ENCODE data around the gene NPEPPS. TPM values are rescaled to one million over a fixed set of nuclear protein-coding genes. Genes with fewer than 3 reads are reported as not detected.
A peak's percentile ranks its signal among the peaks of the same experiment; 100 is the strongest.

The NPEPPS gene
- total and polyA plus RNA-seq, 4 experiments from 2014 or later, result 35.2 to 131 (median 83.9) TPM

- H3K4me1 Mint-ChIP-seq, result peaks cover 0 to 6% (median 0%) of the 10 kb centered on the region in 4 donors
- Histone ChIP-seq H3K27ac (ENCODE audit: low read depth, low read length) (no peak overlapping the region), H3K9me3 (ENCODE audit: control insufficient read depth in 1 of 2, low read length in 2 of 2) (no peaks in the 10 kb centered on the region), H3K36me3 (ENCODE audit: insufficient read depth, low read length) (peaks cover 31% of the 10 kb centered on the region), H3K4me3 (ENCODE audit: low read length in 2 of 2) (no peak overlapping the region), H3K27me3 (ENCODE audit: insufficient read depth, low read length) (no peaks in the 10 kb centered on the region), H3K4me1 (ENCODE audit: insufficient read depth, low read length) (no peaks in the 10 kb centered on the region)
- H3K9me3 Mint-ChIP-seq, result no peaks in the 10 kb centered on the region
- intact Hi-C loops (cut with micrococcal nuclease), result no loop called here
- H3K4me3 Mint-ChIP-seq, result no peak overlapping the region
- no peak for DNase-seq
- H3K27ac Mint-ChIP-seq, result peak overlapping the region in 2 of 7 donors; percentile 37 to 67
- peaks cover 48 to 70% of the 10 kb centered on the region in 2 donors for H3K36me3 Mint-ChIP-seq
- no peaks in the 10 kb centered on the region for H3K27me3 Mint-ChIP-seq
- CTCF ChIA-PET (ENCODE audit: partially characterized antibody), result no interaction called here
- POLR2A ChIA-PET (ENCODE audit: partially characterized antibody), result interaction anchor here (1.2 kb wide), 1 partner anchor 44 kb away, joined by 3 read pairs; no protein-coding TSS in a partner anchor
Measured at GRCh38 chr17:47604598-47604927, 73.7 kb downstream of the NPEPPS start.

- Mint-ChIP-seq H3K4me1 (peaks cover 0 to 7% (median 0%) of the 10 kb centered on the region in 4 donors), H3K9me3 (no peaks in the 10 kb centered on the region), H3K27ac (peak overlapping the region in 1 of 7 donors; percentile 25), H3K27me3 (no peaks in the 10 kb centered on the region), H3K36me3 (peaks cover 47 to 73% of the 10 kb centered on the region in 2 donors), H3K4me3 (no peak overlapping the region)
- POLR2A ChIA-PET (ENCODE audit: partially characterized antibody), result interaction anchor here (1.2 kb wide), 1 partner anchor 44 kb away, joined by 3 read pairs; no protein-coding TSS in a partner anchor
- Histone ChIP-seq H3K36me3 (ENCODE audit: insufficient read depth, low read length) (peaks cover 30% of the 10 kb centered on the region), H3K27me3 (ENCODE audit: insufficient read depth, low read length) (no peaks in the 10 kb centered on the region), H3K4me3 (ENCODE audit: low read length in 2 of 2) (no peak overlapping the region), H3K4me1 (ENCODE audit: insufficient read depth, low read length) (no peaks in the 10 kb centered on the region), H3K27ac (ENCODE audit: low read depth, low read length) (no peak overlapping the region), H3K9me3 (ENCODE audit: control insufficient read depth in 1 of 2, low read length in 2 of 2) (no peaks in the 10 kb centered on the region)
- DNase-seq, result no peak
- intact Hi-C loops (cut with micrococcal nuclease), result no loop called here
- CTCF ChIA-PET (ENCODE audit: partially characterized antibody), result interaction anchor here (1.9 to 2.1 kb wide), 2 partner anchors 11 to 14 kb away, joined by 5 to 8 read pairs; no protein-coding TSS in a partner anchor
Measured at GRCh38 chr17:47605011-47605410, 74.1 kb downstream of the NPEPPS start.

GRCh38 chr17:47607481-47607880, 76.6 kb downstream of the NPEPPS start:
- H3K36me3 ChIP-seq (ENCODE audit: insufficient read depth, low read length), result peaks cover 14% of the 10 kb centered on the region
- no peaks in the 10 kb centered on the region for H3K27me3 ChIP-seq (ENCODE audit: insufficient read depth, low read length)
- Mint-ChIP-seq H3K27ac (peak overlapping the region in 5 of 7 donors; percentile 8 to 77 (median 43)), H3K4me1 (peaks cover 0 to 9% (median under 1%) of the 10 kb centered on the region in 4 donors), H3K4me3 (no peak overlapping the region), H3K27me3 (no peaks in the 10 kb centered on the region), H3K36me3 (peaks cover 30 to 65% of the 10 kb centered on the region in 2 donors), H3K9me3 (no peaks in the 10 kb centered on the region)
- no peak for DNase-seq
- H3K4me1 ChIP-seq (ENCODE audit: insufficient read depth, low read length), result no peaks in the 10 kb centered on the region
- CTCF ChIA-PET (ENCODE audit: partially characterized antibody), result no interaction called here
- H3K4me3 ChIP-seq (ENCODE audit: low read length in 2 of 2), result no peak overlapping the region
- POLR2A ChIA-PET (ENCODE audit: partially characterized antibody), result interaction anchor here (0.6 kb wide), 1 partner anchor 9 kb away, joined by 3 read pairs; no protein-coding TSS in a partner anchor
- no peak overlapping the region for H3K27ac ChIP-seq (ENCODE audit: low read depth, low read length)
- no peaks in the 10 kb centered on the region for H3K9me3 ChIP-seq (ENCODE audit: control insufficient read depth in 1 of 2, low read length in 2 of 2)
- intact Hi-C loops (cut with micrococcal nuclease), result no loop called here

- no peaks in the 10 kb centered on the region for H3K9me3 ChIP-seq (ENCODE audit: control insufficient read depth in 1 of 2, low read length in 2 of 2)
- CTCF ChIA-PET (ENCODE audit: partially characterized antibody), result no interaction called here
- H3K27me3 ChIP-seq (ENCODE audit: insufficient read depth, low read length), result no peaks in the 10 kb centered on the region
- no peaks in the 10 kb centered on the region for H3K4me1 ChIP-seq (ENCODE audit: insufficient read depth, low read length)
- peaks cover 17 to 49% of the 10 kb centered on the region in 2 donors for H3K36me3 Mint-ChIP-seq
- H3K4me3 Mint-ChIP-seq, result no peak overlapping the region
- intact Hi-C loops (cut with micrococcal nuclease), result no loop called here
- H3K27me3 Mint-ChIP-seq, result no peaks in the 10 kb centered on the region
- H3K9me3 Mint-ChIP-seq, result no peaks in the 10 kb centered on the region
- H3K27ac Mint-ChIP-seq, result peak overlapping the region in 1 of 7 donors; percentile 31
- H3K27ac ChIP-seq (ENCODE audit: low read depth, low read length), result no peak overlapping the region
- POLR2A ChIA-PET (ENCODE audit: partially characterized antibody), result no interaction called here
- peaks cover 3 to 9% (median 5%) of the 10 kb centered on the region in 4 donors for H3K4me1 Mint-ChIP-seq
- H3K36me3 ChIP-seq (ENCODE audit: insufficient read depth, low read length), result peaks cover 14% of the 10 kb centered on the region
- no peak overlapping the region for H3K4me3 ChIP-seq (ENCODE audit: low read length in 2 of 2)
- DNase-seq, result no peak
Measured at GRCh38 chr17:47611372-47612350, 80.8 kb downstream of the NPEPPS start.

- H3K4me3 Mint-ChIP-seq, result no peak overlapping the region
- peaks cover 22 to 47% of the 10 kb centered on the region in 2 donors for H3K36me3 Mint-ChIP-seq
- no peaks in the 10 kb centered on the region for H3K4me1 ChIP-seq (ENCODE audit: insufficient read depth, low read length)
- H3K4me3 ChIP-seq (ENCODE audit: low read length in 2 of 2), result no peak overlapping the region
- H3K9me3 Mint-ChIP-seq, result no peaks in the 10 kb centered on the region
- ChIA-PET POLR2A (ENCODE audit: partially characterized antibody) (interaction anchor here (0.5 to 1.8 kb wide), 3 partner anchors 33 to 411 kb away, joined by 3 to 12 read pairs (median 4); partner anchors contain the start of gene KPNB1), CTCF (ENCODE audit: partially characterized antibody) (interaction anchor here (0.6 to 3.9 kb wide), 26 partner anchors 9 to 467 kb away, joined by 3 to 31 read pairs (median 5); partner anchors contain the start of gene KPNB1)
- no peak overlapping the region for H3K27ac ChIP-seq (ENCODE audit: low read depth, low read length)
- peak in 4 of 5 donors; percentile 45 to 54 (median 50) for DNase-seq
- peak overlapping the region in 5 of 7 donors; percentile 22 to 80 (median 63) for H3K27ac Mint-ChIP-seq
- H3K9me3 ChIP-seq (ENCODE audit: control insufficient read depth in 1 of 2, low read length in 2 of 2), result no peaks in the 10 kb centered on the region
- no peaks in the 10 kb centered on the region for H3K27me3 ChIP-seq (ENCODE audit: insufficient read depth, low read length)
- no peaks in the 10 kb centered on the region for H3K27me3 Mint-ChIP-seq
- H3K4me1 Mint-ChIP-seq, result peaks cover 0 to 6% (median 4%) of the 10 kb centered on the region in 4 donors
- intact Hi-C loops (cut with micrococcal nuclease), result loop anchor here (1.0 to 2.0 kb wide), 2 partner anchors 387 to 675 kb away; no protein-coding TSS in a partner anchor
- peaks cover 29% of the 10 kb centered on the region for H3K36me3 ChIP-seq (ENCODE audit: insufficient read depth, low read length)
Measured at GRCh38 chr17:47615766-47616424, 85.0 kb downstream of the NPEPPS start.

GRCh38 chr17:47618410-47618809, 87.5 kb downstream of the NPEPPS start:
- Histone ChIP-seq H3K4me3 (ENCODE audit: low read length in 2 of 2) (no peak overlapping the region), H3K9me3 (ENCODE audit: control insufficient read depth in 1 of 2, low read length in 2 of 2) (no peaks in the 10 kb centered on the region), H3K27me3 (ENCODE audit: insufficient read depth, low read length) (no peaks in the 10 kb centered on the region), H3K27ac (ENCODE audit: low read depth, low read length) (no peak overlapping the region), H3K4me1 (ENCODE audit: insufficient read depth, low read length) (no peaks in the 10 kb centered on the region), H3K36me3 (ENCODE audit: insufficient read depth, low read length) (peaks cover 38% of the 10 kb centered on the region)
- peaks cover 0 to 6% (median 4%) of the 10 kb centered on the region in 4 donors for H3K4me1 Mint-ChIP-seq
- peaks cover 0 to 2% (median 0%) of the 10 kb centered on the region in 8 donors for H3K9me3 Mint-ChIP-seq
- no peak for DNase-seq
- peak overlapping the region in 1 of 7 donors; percentile 19 for H3K27ac Mint-ChIP-seq
- intact Hi-C loops (cut with micrococcal nuclease), result no loop called here
- no peaks in the 10 kb centered on the region for H3K27me3 Mint-ChIP-seq
- no peak overlapping the region for H3K4me3 Mint-ChIP-seq
- peaks cover 31 to 52% of the 10 kb centered on the region in 2 donors for H3K36me3 Mint-ChIP-seq
- ChIA-PET POLR2A (ENCODE audit: partially characterized antibody) (interaction anchor here (2.1 kb wide), 1 partner anchor 31 kb away, joined by 9 read pairs; the partner anchor contains the start of gene KPNB1), CTCF (ENCODE audit: partially characterized antibody) (interaction anchor here (1.2 to 1.8 kb wide), 5 partner anchors 12 to 389 kb away, joined by 3 to 7 read pairs (median 5); partner anchors contain the start of gene KPNB1)
